ENCODE results near the gene USP7. TPM values are rescaled to one million over a fixed set of nuclear protein-coding genes. Genes with fewer than 3 reads are reported as not detected.

Gene USP7
- total and polyA plus RNA-seq, 4 donors = 19.7 to 174 (median 56.0) TPM

GRCh38 chr16:8957509-8958157, 6.1 kb downstream of the USP7 start:
- Histone ChIP-seq H3K9ac (ENCODE audit: insufficient read depth in 1 of 2, low read length in 2 of 2) (no peak overlapping the region), H3K36me3 (ENCODE audit: control insufficient read depth in 4 of 4, insufficient read depth in 4 of 4, low read length in 4 of 4) (no peaks in the 10 kb centered on the region), H3K4me3 (no peak overlapping the region), H3K9me3 (ENCODE audit: control insufficient read depth in 4 of 4, insufficient read depth in 3 of 4, low read length in 3 of 4) (no peaks in the 10 kb centered on the region), H3K4me1 (ENCODE audit: control insufficient read depth in 5 of 5, insufficient read depth in 5 of 5, low read length in 5 of 5) (peaks cover 27 to 61% (median 49%) of the 10 kb centered on the region in 5 donors), H3K27me3 (ENCODE audit: control insufficient read depth in 3 of 3, insufficient read depth in 3 of 3, low read length in 2 of 3) (no peaks in the 10 kb centered on the region), H3K27ac (ENCODE audit: low read depth in 1 of 2, low read length in 1 of 2) (peak overlapping the region in 1 of 2 donors; percentile 69)
- no peak for TF ChIP-seq CTCF (IDR thresholded peaks at IDR 0.05; ENCODE audit: control extremely low read depth, extremely low read depth)
- DNase-seq (no peak), ATAC-seq (ENCODE audit: insufficient read depth, low FRiP score) (no peak)
- 68 to 72% methylated on average over 9 of the region's 9 CpGs for WGBS, 2 donors

DNA sequence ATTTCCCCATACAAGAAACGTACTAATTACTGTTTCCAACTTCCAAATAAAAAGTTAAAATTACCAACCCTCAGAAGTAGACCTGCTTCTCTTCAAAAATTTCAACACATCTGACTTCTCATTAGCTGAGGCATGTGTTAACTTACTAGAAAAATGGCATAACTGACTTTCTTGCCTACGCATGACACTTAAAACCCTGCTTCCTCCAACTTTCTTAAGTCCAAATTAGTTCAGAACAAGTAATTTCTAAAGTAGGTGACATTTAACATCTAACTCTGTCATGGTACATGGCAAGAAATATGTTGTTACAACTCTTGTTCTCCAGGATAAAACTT, 6.7 kb downstream of the USP7 start:
- H3K9ac ChIP-seq (ENCODE audit: insufficient read depth in 1 of 2, low read length in 2 of 2) = no peak overlapping the region
- H3K36me3 ChIP-seq (ENCODE audit: control insufficient read depth in 4 of 4, insufficient read depth in 4 of 4, low read length in 4 of 4) = no peaks in the 10 kb centered on the region
- peaks cover 23 to 61% (median 49%) of the 10 kb centered on the region in 5 donors for H3K4me1 ChIP-seq (ENCODE audit: control insufficient read depth in 5 of 5, insufficient read depth in 5 of 5, low read length in 5 of 5)
- H3K4me3 ChIP-seq = no peak overlapping the region
- H3K27me3 ChIP-seq (ENCODE audit: control insufficient read depth in 3 of 3, insufficient read depth in 3 of 3, low read length in 2 of 3) = no peaks in the 10 kb centered on the region
- ATAC-seq (ENCODE audit: insufficient read depth, low FRiP score) (no peak), DNase-seq (no peak)
- WGBS, 2 donors = 19 to 52% methylated on average over 2 of the region's 2 CpGs
- no peak overlapping the region for H3K27ac ChIP-seq (ENCODE audit: low read depth in 1 of 2, low read length in 1 of 2)
- H3K9me3 ChIP-seq (ENCODE audit: control insufficient read depth in 4 of 4, insufficient read depth in 3 of 4, low read length in 3 of 4) = no peaks in the 10 kb centered on the region
- TF ChIP-seq CTCF (IDR thresholded peaks at IDR 0.05; ENCODE audit: control extremely low read depth, extremely low read depth) = no peak

GRCh38 chr16:8956265-8957062, 7.2 kb downstream of the USP7 start:
- no peak overlapping the region for H3K9ac ChIP-seq (ENCODE audit: insufficient read depth in 1 of 2, low read length in 2 of 2)
- 80 to 82% methylated on average over 21 of the region's 21 CpGs for WGBS, 2 donors
- DNase-seq (no peak), ATAC-seq (ENCODE audit: insufficient read depth, low FRiP score) (no peak)
- no peak overlapping the region for H3K4me3 ChIP-seq
- no peaks in the 10 kb centered on the region for H3K27me3 ChIP-seq (ENCODE audit: control insufficient read depth in 3 of 3, insufficient read depth in 3 of 3, low read length in 2 of 3)
- H3K27ac ChIP-seq (ENCODE audit: low read depth in 1 of 2, low read length in 1 of 2) = peak overlapping the region in 1 of 2 donors; percentile 60
- no peak for TF ChIP-seq CTCF (IDR thresholded peaks at IDR 0.05; ENCODE audit: control extremely low read depth, extremely low read depth)
- no peaks in the 10 kb centered on the region for H3K9me3 ChIP-seq (ENCODE audit: control insufficient read depth in 4 of 4, insufficient read depth in 3 of 4, low read length in 3 of 4)
- H3K36me3 ChIP-seq (ENCODE audit: control insufficient read depth in 4 of 4, insufficient read depth in 4 of 4, low read length in 4 of 4) = no peaks in the 10 kb centered on the region
- H3K4me1 ChIP-seq (ENCODE audit: control insufficient read depth in 5 of 5, insufficient read depth in 5 of 5, low read length in 5 of 5) = peaks cover 21 to 59% (median 44%) of the 10 kb centered on the region in 5 donors

Data from lung (tissue), 12 donors.